K562 (cell line): ENCODE results near the gene KIF15. TPM values are rescaled to one million over a fixed set of nuclear protein-coding genes. Genes with fewer than 3 reads are reported as not detected.

Source experiments
- ATF2 ChIP-seq: sonication (generic); formaldehyde crosslinking; IDR thresholded peaks from 2 replicates; pipeline ENCODE4 v1.8.1; 2022; ENCODE audit warnings: missing genetic modification reagents
- DDX20 ChIP-seq: fragments of 450-650 bp; IDR thresholded peaks from 2 replicates; pipeline ENCODE4 v1.6.1; 2016; ENCODE audit warnings: missing genetic modification characterization, low read depth, mild to moderate bottlenecking, missing compliant biosample characterization, moderate library complexity
- DMBX1 ChIP-seq: fragments of 250-450 bp; sonication (Bioruptor Pico); IDR thresholded peaks from 2 replicates; pipeline ENCODE4 v1.8.0; 2022; ENCODE audit warnings: inconsistent platforms, mild to moderate bottlenecking, moderate library complexity, borderline replicate concordance
- ETS2 ChIP-seq: IDR thresholded peaks from 2 replicates; pipeline ENCODE4 v1.6.1; 2016; ENCODE audit warnings: borderline replicate concordance, missing genetic modification characterization, mild to moderate bottlenecking, moderate library complexity, missing compliant biosample characterization; ENCODE audit not compliant: poor library complexity, severe bottlenecking
- GABPA ChIP-seq: fragments of 200-800 bp; sonication (Bioruptor generic); conservative IDR thresholded peaks from 2 replicates; pipeline ENCODE4 v1.6.1; 2016; ENCODE audit warnings: low read depth, missing genetic modification characterization, missing compliant biosample characterization
- MBD1 ChIP-seq: fragments of 250-450 bp; sonication (Bioruptor Pico); IDR thresholded peaks from 2 replicates; pipeline ENCODE4 v1.8.0; 2022; ENCODE audit warnings: inconsistent platforms
- MCM2 ChIP-seq: fragments of 450-650 bp; IDR thresholded peaks from 2 replicates; pipeline ENCODE4 v1.6.1; 2017; ENCODE audit warnings: low read depth, mild to moderate bottlenecking
- MCM3 ChIP-seq: fragments of 450-650 bp; IDR thresholded peaks from 2 replicates; pipeline ENCODE4 v1.6.1; 2016
- MECOM ChIP-seq: fragments of 250-450 bp; sonication (Bioruptor Pico); IDR thresholded peaks from 2 replicates; pipeline ENCODE4 v1.8.0; 2022; ENCODE audit warnings: inconsistent platforms
- NELFE ChIP-seq: IDR thresholded peaks from 2 replicates; pipeline ENCODE4 v1.6.1; 2011; ENCODE audit warnings: mild to moderate bottlenecking; ENCODE audit not compliant: insufficient read depth, insufficient read length
- NEUROD1 ChIP-seq: fragments of 150-350 bp; IDR thresholded peaks from 2 replicates; pipeline ENCODE4 v1.6.1; 2014; ENCODE audit warnings: borderline replicate concordance, low read length, low read depth; ENCODE audit not compliant: partially characterized antibody
- NFE2 ChIP-seq: IDR thresholded peaks from 2 replicates; pipeline ENCODE4 v1.6.1; 2014; ENCODE audit warnings: antibody characterized with exemption, low read depth
- SMAD1 ChIP-seq: fragments of 150-350 bp; IDR thresholded peaks from 2 replicates; pipeline ENCODE4 v1.6.1; 2014; ENCODE audit warnings: low read length, low read depth; ENCODE audit not compliant: partially characterized antibody
- SOX6 ChIP-seq: fragments of 450-650 bp; IDR thresholded peaks from 2 replicates; pipeline ENCODE4 v1.6.1; 2014; ENCODE audit warnings: mild to moderate bottlenecking
- THAP12 ChIP-seq: fragments of 250-450 bp; sonication (Bioruptor Pico); IDR thresholded peaks from 2 replicates; pipeline ENCODE4 v1.9.0; 2021; ENCODE audit warnings: mild to moderate bottlenecking, inconsistent platforms
- ZBTB7A ChIP-seq: IDR thresholded peaks from 2 replicates; pipeline ENCODE4 v1.6.1; 2011; ENCODE audit warnings: low read depth, mild to moderate bottlenecking, low read length, moderate library complexity, borderline replicate concordance; ENCODE audit not compliant: control insufficient read depth
- ZNF280A ChIP-seq: fragments of 450-650 bp; IDR thresholded peaks from 2 replicates; pipeline ENCODE4 v1.6.1; 2018; ENCODE audit warnings: mild to moderate bottlenecking, low read depth; ENCODE audit not compliant: partially characterized antibody
- polyA plus RNA-seq, 8 experiments: library from polyadenylated mRNA; depleted of rRNA in 4 of 8; stranded (reverse) in 5 of 8; unstranded in 3 of 8; fragments of >200 nt; fragmentation: Nextera tagmentation in 2 of 8; fragmentation: Illumina TruSeq in 1 of 8; extraction: Ambion mirVana in 2 of 8; extraction: Trizol in 1 of 8; gene quantifications; 2 replicates each; pipeline versions ENCODE4 v1.2.1 to v1.2.3, GENCODE V29; 2011 to 2014; ENCODE audit warnings: inconsistent platforms in 1 of 8, missing spikeins in 1 of 8
- total RNA-seq, 7 experiments: library from RNA; depleted of rRNA in 6 of 7; stranded (reverse); fragments of >200 nt in 6 of 7; fragmentation: Illumina TruSeq in 2 of 7; extraction: Trizol in 2 of 7; gene quantifications; 2 replicates each; pipeline versions ENCODE4 v1.2.1 to v1.2.3, GENCODE V29; 2011 to 2021; ENCODE audit warnings: low replicate concordance in 1 of 7

KIF15 gene
- total and polyA plus RNA-seq, 9 of the 15 experiments (the other 6 are each of a cell fraction or from before 2014, with no cell fraction given), result 9.0 to 45.9 (median 26.0) TPM

- TF ChIP-seq NEUROD1 (peak; percentile 85), MCM2 (no peak), GABPA (tag) (peak; percentile 70), SOX6 (peak; percentile 88), THAP12 (peak; percentile 60; the same call in 1 of the 2 replicates), NELFE (peak; percentile 59), DDX20 (tag) (no peak), MCM3 (no peak), MECOM (CRISPR knock-in tag) (no peak), DMBX1 (peak; percentile 71; the same call in 1 of the 2 replicates), ZNF280A (no peak), ETS2 (tag) (no peak), NFE2 (no peak; the same call in 1 of the 2 replicates), SMAD1 (peak; percentile 24), MBD1 (no peak), ZBTB7A (0 out of 2 replicates have a peak, but pooled peaks have one; percentile 10), ATF2 (no peak)
Observed at GRCh38 chr3:44761424-44762169, at the start of gene KIF15, which contains the start of gene KIAA1143 (continued).
